A549 (cell line): ENCODE data around the gene NSUN7. TPM values are rescaled to one million over a fixed set of nuclear protein-coding genes. Genes with fewer than 3 reads are reported as not detected.

ENCODE experiments used
- ATAC-seq, 2 experiments: fragments of 200-7000 bp in 1 of 2; fragments of >200 bp in 1 of 2; cut with Nextera tagmentation in 1 of 2; cut with Tn5 transposase in 1 of 2; 3 replicates each; pipeline versions ENCODE4 v1.8.0 to v1.9.1; 2018 to 2020; ENCODE audit warnings: mild to moderate bottlenecking in 1 of 2, moderate library complexity in 1 of 2
- CTCF ChIA-PET: fragments of 300-600 bp; sonication (Branson Sonifier 250); formaldehyde crosslinking; extraction: SDS; loops from one replicate; lab custom pipeline; 2021; ENCODE audit warnings: antibody characterized with exemption, inconsistent platforms; lab: Yijun Ruan, JAX
- POLR2A ChIA-PET: fragments of 350-600 bp; formaldehyde crosslinking; extraction: SDS; loops from one replicate; lab custom pipeline; 2021; ENCODE audit warnings: antibody characterized with exemption, inconsistent platforms; lab: Yijun Ruan, JAX
- DNase-seq, 2 experiments: peaks; one replicate each; pipeline versions ENCODE4 v3.0.0 to v3.0.0-alpha.2; 2011 to 2016; ENCODE audit warnings: low read depth in 1 of 2, low spot score in 1 of 2
- FAIRE-seq: peaks from 2 replicates; lab custom pipeline; 2011; peaks lifted over from hg19 to GRCh38; lab: Jason Lieb, UNC
- H3K27ac ChIP-seq, 2 experiments: fragments of >200 bp; sonication (Bioruptor Twin); formaldehyde crosslinking; 3 replicates each; pipeline ENCODE4 v1.5.1; 2016 to 2017
- H3K4me1 ChIP-seq: fragments of >200 bp; sonication (Bioruptor Twin); formaldehyde crosslinking; 3 replicates; pipeline ENCODE4 v1.6.1; 2016
- H3K4me2 ChIP-seq: fragments of >200 bp; sonication (Bioruptor Twin); formaldehyde crosslinking; 3 replicates; pipeline ENCODE4 v1.6.1; 2016
- H3K4me3 ChIP-seq: fragments of >200 bp; sonication (Bioruptor Twin); formaldehyde crosslinking; 3 replicates; pipeline ENCODE4 v1.5.1; 2016
- H3K9me3 ChIP-seq: fragments of >200 bp; sonication (Bioruptor Twin); formaldehyde crosslinking; 3 replicates; pipeline ENCODE4 v1.6.1; 2016
- BCL3 ChIP-seq: fragments of >200 bp; sonication (Bioruptor Twin); formaldehyde crosslinking; IDR thresholded peaks from 3 replicates; pipeline ENCODE4 v1.6.1; 2016
- CHD2 ChIP-seq: fragments of 150-350 bp; IDR thresholded peaks from 2 replicates; pipeline ENCODE4 v1.6.1; 2014; ENCODE audit warnings: low read length; ENCODE audit not compliant: partially characterized antibody
- EHF ChIP-seq: fragments of 250-450 bp; sonication (Bioruptor Pico); IDR thresholded peaks from 2 replicates; pipeline ENCODE4 v1.5.0; 2020; ENCODE audit warnings: mild to moderate bottlenecking
- FOSB ChIP-seq: fragments of 250-450 bp; sonication (Bioruptor Pico); IDR thresholded peaks from 2 replicates; pipeline ENCODE4 v1.5.0; 2020; ENCODE audit warnings: mild to moderate bottlenecking, moderate library complexity
- FOSL2 ChIP-seq, 2 experiments: fragments of 450-650 bp in 1 of 2; fragments of >200 bp in 1 of 2; sonication (Bioruptor Twin) in 1 of 2; formaldehyde crosslinking; IDR thresholded peaks; 2 replicates each; pipeline versions ENCODE4 v1.5.0 to v1.6.1; 2016 to 2020; ENCODE audit warnings: mild to moderate bottlenecking in 1 of 2, moderate library complexity in 1 of 2
- FOXS1 ChIP-seq: fragments of 250-450 bp; sonication (Bioruptor Pico); IDR thresholded peaks from 2 replicates; pipeline ENCODE4 v1.5.0; 2020; ENCODE audit warnings: mild to moderate bottlenecking, moderate library complexity
- GATA3 ChIP-seq: IDR thresholded peaks from 2 replicates; pipeline ENCODE4 v1.6.1; 2012; ENCODE audit warnings: borderline replicate concordance
- HDAC2 ChIP-seq: fragments of 200-600 bp; sonication (generic); IDR thresholded peaks from 2 replicates; pipeline ENCODE4 v1.6.1; 2016
- HOXA7 ChIP-seq: fragments of 250-450 bp; sonication (Bioruptor Pico); IDR thresholded peaks from 2 replicates; pipeline ENCODE4 v1.5.0; 2020; ENCODE audit warnings: mild to moderate bottlenecking, moderate library complexity
- JUN ChIP-seq, 2 experiments: fragments of >200 bp; sonication (Bioruptor Twin); formaldehyde crosslinking; IDR thresholded peaks; 2 replicates in 1 of 2; 3 replicates in 1 of 2; pipeline ENCODE4 v1.6.1; 2016 to 2017
- JUNB ChIP-seq: fragments of >200 bp; sonication (Bioruptor Twin); formaldehyde crosslinking; IDR thresholded peaks from 2 replicates; pipeline ENCODE4 v1.6.1; 2016
- KDM5A ChIP-seq: fragments of 200-600 bp; sonication (generic); IDR thresholded peaks from 2 replicates; pipeline ENCODE4 v1.6.1; 2016; ENCODE audit warnings: antibody characterized with exemption, mild to moderate bottlenecking
- MAX ChIP-seq: IDR thresholded peaks from 2 replicates; pipeline ENCODE4 v1.6.1; 2012
- NPAS2 ChIP-seq: fragments of 250-450 bp; sonication (Bioruptor Pico); IDR thresholded peaks from 2 replicates; pipeline ENCODE4 v1.8.0; 2022; ENCODE audit warnings: mild to moderate bottlenecking, moderate library complexity, borderline replicate concordance
- NR3C1 ChIP-seq: fragments of >200 bp; sonication (Bioruptor Twin); formaldehyde crosslinking; IDR thresholded peaks from 3 replicates; pipeline ENCODE4 v1.6.1; 2017
- PBX3 ChIP-seq: IDR thresholded peaks from 2 replicates; pipeline ENCODE4 v1.6.1; 2012
- POLR2A ChIP-seq: IDR thresholded peaks from 2 replicates; pipeline ENCODE4 v1.6.1; 2012; ENCODE audit warnings: mild to moderate bottlenecking, low read length
- REST ChIP-seq: fragments of 200-600 bp; sonication (generic); IDR thresholded peaks from 2 replicates; pipeline ENCODE4 v1.6.1; 2016; ENCODE audit warnings: antibody characterized with exemption, mild to moderate bottlenecking, moderate library complexity
- RFX5 ChIP-seq: fragments of 450-650 bp; IDR thresholded peaks from 2 replicates; pipeline ENCODE4 v1.7.1; 2014; ENCODE audit warnings: antibody characterized with exemption, mild to moderate bottlenecking, moderate library complexity
- SREBF2 ChIP-seq: fragments of 450-650 bp; IDR thresholded peaks from 2 replicates; pipeline ENCODE4 v1.6.1; 2014; ENCODE audit warnings: mild to moderate bottlenecking, moderate library complexity
- TFCP2L1 ChIP-seq: fragments of 250-450 bp; sonication (Bioruptor Pico); IDR thresholded peaks from 2 replicates; pipeline ENCODE4 v1.5.0; 2021; ENCODE audit warnings: mild to moderate bottlenecking
- TP53 ChIP-seq: fragments of 250-450 bp; sonication (Bioruptor Pico); IDR thresholded peaks from 2 replicates; pipeline ENCODE4 v1.5.0; 2021; ENCODE audit warnings: mild to moderate bottlenecking, moderate library complexity
- USF2 ChIP-seq: fragments of 450-650 bp; IDR thresholded peaks from 2 replicates; pipeline ENCODE4 v1.6.1; 2014; ENCODE audit warnings: antibody characterized with exemption
- ZC3H11A ChIP-seq: fragments of 450-650 bp; IDR thresholded peaks from 2 replicates; pipeline ENCODE4 v1.6.1; 2014; ENCODE audit warnings: antibody characterized with exemption, mild to moderate bottlenecking
- ZFP36 ChIP-seq: fragments of 450-650 bp; IDR thresholded peaks from 2 replicates; pipeline ENCODE4 v1.6.1; 2014; ENCODE audit warnings: borderline replicate concordance; ENCODE audit not compliant: partially characterized antibody
- ZSCAN20 ChIP-seq: fragments of 250-450 bp; sonication (Bioruptor Pico); IDR thresholded peaks from 2 replicates; pipeline ENCODE4 v1.8.0; 2022; ENCODE audit warnings: mild to moderate bottlenecking, moderate library complexity
- WGBS: methylation state at CpG from one replicate; pipeline ENCODE4 v1.1.6; 2017; ENCODE audit errors: missing lambda C conversion rate; 5-methylcytosine and 5-hydroxymethylcytosine counted together
- polyA plus RNA-seq, 4 experiments: library from polyadenylated mRNA; depleted of rRNA in 3 of 4; stranded (reverse); fragments of >200 nt; fragmentation: RNase III in 1 of 4; extraction: RNeasy Plus Mini Kit Qiagen cat#74134 plus additional on column Dnase treatment in 1 of 4; gene quantifications; 2 replicates in 3 of 4; 3 replicates in 1 of 4; pipeline ENCODE4 v1.2.3, GENCODE V29; 2011 to 2017
- TF ChIP-seq, protein P1 (sequence below): fragments of 250-450 bp; sonication (Bioruptor Pico); IDR thresholded peaks from 2 replicates; pipeline ENCODE4 v1.5.0; 2020; ENCODE audit warnings: low read depth, mild to moderate bottlenecking, moderate library complexity

NSUN7 gene
- polyA plus RNA-seq, 2 of the 4 experiments (the other 2 are of a cell fraction), result 0.65 to 1.4 TPM

DNA sequence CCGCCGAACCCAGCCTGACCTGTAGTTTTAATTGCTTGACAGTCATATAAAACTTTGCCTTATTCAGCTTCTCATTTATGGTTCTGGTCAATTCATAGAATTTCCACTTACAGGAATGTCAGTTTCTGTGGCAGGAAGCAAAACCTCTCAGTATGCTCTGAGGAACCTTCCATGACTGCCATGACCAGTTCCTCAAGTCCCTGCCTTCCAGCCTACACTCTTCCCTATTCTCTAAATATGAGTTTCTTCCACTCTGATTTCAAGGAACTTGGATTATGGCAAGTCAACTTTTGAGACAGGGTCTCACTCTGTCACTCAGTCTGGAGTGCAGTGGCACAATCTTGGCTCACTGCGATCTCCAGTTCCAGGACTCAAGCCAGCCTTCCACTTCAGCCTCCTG is 26.0 kb upstream of the NSUN7 start:
- POLR2A ChIA-PET, result no interaction called here
- 100% methylated on average over 3 of the region's 3 CpGs for WGBS
- FAIRE-seq, result no peak
- peaks cover 23% of the 10 kb centered on the region for H3K4me1 ChIP-seq
- H3K27ac ChIP-seq, result no peak overlapping the region
- H3K4me2 ChIP-seq, result no peak overlapping the region
- CTCF ChIA-PET, result interaction anchor here (0.6 to 1.2 kb wide), 3 partner anchors 9 to 399 kb away, joined by 3 to 4 read pairs (median 3); no protein-coding TSS in a partner anchor
- ATAC-seq, result no peak
- H3K4me3 ChIP-seq, result no peak overlapping the region
- H3K9me3 ChIP-seq, result no peaks in the 10 kb centered on the region
- TF ChIP-seq, protein P1, sequence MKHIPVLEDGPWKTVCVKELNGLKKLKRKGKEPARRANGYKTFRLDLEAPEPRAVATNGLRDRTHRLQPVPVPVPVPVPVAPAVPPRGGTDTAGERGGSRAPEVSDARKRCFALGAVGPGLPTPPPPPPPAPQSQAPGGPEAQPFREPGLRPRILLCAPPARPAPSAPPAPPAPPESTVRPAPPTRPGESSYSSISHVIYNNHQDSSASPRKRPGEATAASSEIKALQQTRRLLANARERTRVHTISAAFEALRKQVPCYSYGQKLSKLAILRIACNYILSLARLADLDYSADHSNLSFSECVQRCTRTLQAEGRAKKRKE (CRISPR knock-in tag), result no peak
- TF ChIP-seq ZC3H11A, result no peak
- no peak for TF ChIP-seq REST
- no peak for TF ChIP-seq FOXS1 (CRISPR knock-in tag)
- no peak for DNase-seq

DNA sequence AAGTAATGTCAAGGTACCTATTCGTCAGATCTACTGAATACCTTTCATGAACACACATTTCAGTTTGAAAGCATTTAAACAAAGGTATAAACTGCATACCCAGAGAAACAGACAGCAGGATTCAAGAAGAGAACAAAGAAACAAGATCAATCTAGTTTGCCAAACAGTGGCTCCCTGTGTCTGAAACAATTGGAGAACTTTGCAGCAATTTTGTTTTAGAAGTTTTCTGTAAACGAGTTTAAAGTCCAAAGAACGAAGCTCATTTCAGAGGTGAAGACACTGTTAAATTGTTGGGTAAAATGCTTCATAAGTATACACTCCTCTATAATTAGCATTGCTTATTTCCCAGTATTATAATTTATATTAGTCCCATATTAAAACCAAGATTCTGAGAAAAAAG is 21.4 kb upstream of the NSUN7 start:
- Histone ChIP-seq H3K27ac (no peak overlapping the region), H3K9me3 (no peaks in the 10 kb centered on the region), H3K4me1 (peaks cover 6% of the 10 kb centered on the region; the same call in 1 of the 3 replicates), H3K4me2 (no peak overlapping the region), H3K4me3 (no peak overlapping the region)
- FAIRE-seq, result no peak
- CTCF ChIA-PET, result interaction anchor here (1.1 kb wide), 1 partner anchor 10 kb away, joined by 3 read pairs; no protein-coding TSS in a partner anchor
- ATAC-seq, result no peak
- DNase-seq, result no peak
- POLR2A ChIA-PET, result no interaction called here
- no peak for TF ChIP-seq ZFP36
- no peak for TF ChIP-seq FOSL2 (IDR thresholded peaks at IDR 0.05)
- TF ChIP-seq FOSL2 (CRISPR knock-in tag; IDR thresholded peaks at IDR 0.05), result no peak
- no peak for TF ChIP-seq USF2
- TF ChIP-seq NPAS2 (CRISPR knock-in tag), result no peak
- TF ChIP-seq ZC3H11A, result no peak
- TF ChIP-seq HOXA7, result no peak
- no peak for TF ChIP-seq SREBF2
- no peak for TF ChIP-seq POLR2A
- no peak for TF ChIP-seq RFX5
- TF ChIP-seq HDAC2, result no peak
- TF ChIP-seq PBX3, result no peak
- 74% methylated on average over 3 of the region's 3 CpGs for WGBS

GRCh38 chr4:40729555-40729954 is 20.2 kb upstream of the NSUN7 start:
- no peak overlapping the region for H3K4me3 ChIP-seq
- no peak for DNase-seq
- 50% methylated on average over 1 of the region's 1 CpG for WGBS
- no peak for TF ChIP-seq JUN (IDR thresholded peaks at IDR 0.05)
- no peak for TF ChIP-seq TP53 (CRISPR knock-in tag)
- no peak for TF ChIP-seq BCL3
- no peak for TF ChIP-seq ZSCAN20 (CRISPR knock-in tag)
- no peak for TF ChIP-seq KDM5A
- no peak for TF ChIP-seq NR3C1
- TF ChIP-seq NPAS2 (CRISPR knock-in tag), result no peak
- TF ChIP-seq MAX, result no peak
- no peak for TF ChIP-seq EHF (CRISPR knock-in tag)
- no peak for TF ChIP-seq CHD2
- no peak for TF ChIP-seq FOSB (CRISPR knock-in tag)
- no peak for TF ChIP-seq ZC3H11A
- no peak for TF ChIP-seq JUNB
- TF ChIP-seq GATA3, result no peak
- TF ChIP-seq TFCP2L1 (CRISPR knock-in tag), result no peak
- TF ChIP-seq, all 56 proteins: peak for 0
- no peak for FAIRE-seq
- peaks cover 6% of the 10 kb centered on the region; the same call in 1 of the 3 replicates for H3K4me1 ChIP-seq
- no peak for ATAC-seq
- no peaks in the 10 kb centered on the region for H3K9me3 ChIP-seq
- H3K4me2 ChIP-seq, result no peak overlapping the region
- H3K27ac ChIP-seq, result no peak overlapping the region
- CTCF ChIA-PET, result interaction anchor here (0.6 to 1.0 kb wide), 3 partner anchors 10 to 601 kb away, joined by 3 to 4 read pairs (median 4); no protein-coding TSS in a partner anchor
- POLR2A ChIA-PET, result no interaction called here
